ENCODE data around the gene TKTL2.
"Not testable (repeated sequence)": the region's sequence is repeated elsewhere in the genome, so short reads cannot be mapped to it uniquely, and the experiment has no call there.

TKTL2 gene

GRCh38 chr4:163447023-163447422 is 26.5 kb downstream of the TKTL2 start:
- FAIRE-seq, result not testable (repeated sequence)

DNA sequence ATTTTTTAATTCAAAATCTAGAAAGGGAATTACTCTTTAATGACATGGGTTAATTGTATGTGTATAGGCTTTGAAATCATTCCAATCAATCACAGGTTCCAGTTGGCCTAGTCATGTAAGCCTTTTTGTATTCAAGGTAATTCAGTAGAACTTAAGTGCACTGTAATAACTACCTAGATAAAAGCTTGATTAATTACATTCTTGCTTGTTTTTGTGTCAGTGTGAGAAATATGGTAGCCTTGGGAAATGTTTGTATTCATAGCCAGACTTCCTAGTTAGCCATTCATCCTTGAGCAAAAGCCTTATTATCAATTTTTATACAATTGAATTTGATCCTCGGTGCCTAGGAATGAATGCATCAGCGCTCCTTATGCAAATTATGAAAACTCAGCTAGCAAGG is 33.5 kb downstream of the TKTL2 start:
- FAIRE-seq, result no peak

Measured in G401.6 (cell line).